Stimulated activated memory B cell treated with anti-CD40 and anti-IgM and Interleukin-4, amounts not matched to agents 10 μg/mL and 1 μg/mL and 100 μg/mL, for 72 hours (primary cell): ENCODE measurements around the gene USP40.

Experiments
- ATAC-seq: fragments of 150-1000 bp; cut with Tn5 transposase; 2 replicates; pipeline ENCODE4 v1.10.0; 2021
- H3K27ac Mint-ChIP-seq: one replicate; pipeline ENCODE4 v1.8.0; 2022; ENCODE audit warnings: mild to moderate bottlenecking, mixed read lengths
- H3K27me3 Mint-ChIP-seq: one replicate; pipeline ENCODE4 v1.8.0; 2022; ENCODE audit warnings: mixed read lengths
- H3K36me3 Mint-ChIP-seq: one replicate; pipeline ENCODE4 v1.8.0; 2022; ENCODE audit warnings: mixed read lengths
- H3K4me1 Mint-ChIP-seq: one replicate; pipeline ENCODE4 v1.8.0; 2022; ENCODE audit warnings: mixed read lengths
- H3K4me3 Mint-ChIP-seq: one replicate; pipeline ENCODE4 v1.8.0; 2022; ENCODE audit warnings: mild to moderate bottlenecking, moderate library complexity, mixed read lengths
- H3K9me3 Mint-ChIP-seq: one replicate; pipeline ENCODE4 v1.8.0; 2022; ENCODE audit warnings: mixed read lengths

Gene USP40

GRCh38 chr2:233453916-233454315, 112.7 kb downstream of the USP40 start:
- Mint-ChIP-seq H3K4me3 (no peak overlapping the region), H3K4me1 (no peaks in the 10 kb centered on the region), H3K27ac (no peak overlapping the region), H3K27me3 (no peaks in the 10 kb centered on the region), H3K36me3 (peaks cover 75% of the 10 kb centered on the region), H3K9me3 (no peaks in the 10 kb centered on the region)
- no peak for ATAC-seq

- H3K36me3 Mint-ChIP-seq: peaks cover 77% of the 10 kb centered on the region
- ATAC-seq: no peak
- no peak overlapping the region for H3K27ac Mint-ChIP-seq
These were observed 113.3 kb downstream of the USP40 start for GRCh38 chr2:233453111-233453915.

GRCh38 chr2:233451950-233452349, 114.6 kb downstream of the USP40 start:
- no peak for ATAC-seq
- no peak overlapping the region for H3K4me3 Mint-ChIP-seq
- H3K27ac Mint-ChIP-seq: no peak overlapping the region
- H3K27me3 Mint-ChIP-seq: no peaks in the 10 kb centered on the region
- H3K36me3 Mint-ChIP-seq: peaks cover 79% of the 10 kb centered on the region
- H3K9me3 Mint-ChIP-seq: no peaks in the 10 kb centered on the region
- no peaks in the 10 kb centered on the region for H3K4me1 Mint-ChIP-seq

More at GRCh38 chr2:233453111-233453915, 113.3 kb downstream of the USP40 start:
- Mint-ChIP-seq H3K27me3 (no peaks in the 10 kb centered on the region), H3K4me1 (no peaks in the 10 kb centered on the region), H3K9me3 (no peaks in the 10 kb centered on the region), H3K4me3 (no peak overlapping the region)

GRCh38 chr2:233450864-233451575, 115.6 kb downstream of the USP40 start:
- H3K4me1 Mint-ChIP-seq: no peaks in the 10 kb centered on the region
- H3K4me3 Mint-ChIP-seq: no peak overlapping the region
- no peak for ATAC-seq
- no peak overlapping the region for H3K27ac Mint-ChIP-seq
- H3K9me3 Mint-ChIP-seq: no peaks in the 10 kb centered on the region
- H3K27me3 Mint-ChIP-seq: no peaks in the 10 kb centered on the region
- H3K36me3 Mint-ChIP-seq: peaks cover 80% of the 10 kb centered on the region

- Mint-ChIP-seq H3K4me3 (no peak overlapping the region), H3K36me3 (peaks cover 80% of the 10 kb centered on the region), H3K27me3 (no peaks in the 10 kb centered on the region), H3K9me3 (no peaks in the 10 kb centered on the region), H3K4me1 (no peaks in the 10 kb centered on the region), H3K27ac (no peak overlapping the region)
- no peak for ATAC-seq
These were observed 116.4 kb downstream of the USP40 start for GRCh38 chr2:233449921-233450863.

- H3K27me3 Mint-ChIP-seq: no peaks in the 10 kb centered on the region
- no peak overlapping the region for H3K27ac Mint-ChIP-seq
- H3K4me1 Mint-ChIP-seq: peaks cover 8% of the 10 kb centered on the region
These were observed 117.3 kb downstream of the USP40 start for GRCh38 chr2:233449081-233449901.

GRCh38 chr2:233448575-233448974, 118.0 kb downstream of the USP40 start:
- ATAC-seq: no peak
- H3K4me3 Mint-ChIP-seq: no peak overlapping the region
- peaks cover 15% of the 10 kb centered on the region for H3K4me1 Mint-ChIP-seq
- H3K36me3 Mint-ChIP-seq: peaks cover 81% of the 10 kb centered on the region
- no peaks in the 10 kb centered on the region for H3K27me3 Mint-ChIP-seq
- H3K27ac Mint-ChIP-seq: no peak overlapping the region
- H3K9me3 Mint-ChIP-seq: no peaks in the 10 kb centered on the region

More at GRCh38 chr2:233449081-233449901, 117.3 kb downstream of the USP40 start:
- H3K4me3 Mint-ChIP-seq: no peak overlapping the region
- ATAC-seq: no peak
- peaks cover 81% of the 10 kb centered on the region for H3K36me3 Mint-ChIP-seq
- H3K9me3 Mint-ChIP-seq: no peaks in the 10 kb centered on the region

- no peaks in the 10 kb centered on the region for H3K27me3 Mint-ChIP-seq
- ATAC-seq: no peak
- H3K9me3 Mint-ChIP-seq: no peaks in the 10 kb centered on the region
- H3K36me3 Mint-ChIP-seq: peaks cover 81% of the 10 kb centered on the region
- H3K27ac Mint-ChIP-seq: no peak overlapping the region
- peaks cover 19% of the 10 kb centered on the region for H3K4me1 Mint-ChIP-seq
- H3K4me3 Mint-ChIP-seq: no peak overlapping the region
These were observed 118.4 kb downstream of the USP40 start for GRCh38 chr2:233448220-233448559.

- Mint-ChIP-seq H3K36me3 (peaks cover 84% of the 10 kb centered on the region), H3K27ac (no peak overlapping the region), H3K9me3 (no peaks in the 10 kb centered on the region), H3K4me3 (no peak overlapping the region), H3K27me3 (no peaks in the 10 kb centered on the region), H3K4me1 (peaks cover 21% of the 10 kb centered on the region)
- ATAC-seq: no peak
These were observed 118.9 kb downstream of the USP40 start for GRCh38 chr2:233447506-233448219.

GRCh38 chr2:233446606-233447305, 119.8 kb downstream of the USP40 start:
- Mint-ChIP-seq H3K27ac (no peak overlapping the region), H3K4me3 (no peak overlapping the region), H3K4me1 (peaks cover 26% of the 10 kb centered on the region), H3K9me3 (no peaks in the 10 kb centered on the region), H3K36me3 (peaks cover 85% of the 10 kb centered on the region), H3K27me3 (no peaks in the 10 kb centered on the region)
- ATAC-seq: no peak

GRCh38 chr2:233446121-233446520, 120.5 kb downstream of the USP40 start:
- H3K27ac Mint-ChIP-seq: no peak overlapping the region
- no peak overlapping the region for H3K4me3 Mint-ChIP-seq
- no peaks in the 10 kb centered on the region for H3K9me3 Mint-ChIP-seq
- H3K4me1 Mint-ChIP-seq: peaks cover 29% of the 10 kb centered on the region
- no peaks in the 10 kb centered on the region for H3K27me3 Mint-ChIP-seq
- H3K36me3 Mint-ChIP-seq: peaks cover 86% of the 10 kb centered on the region
- ATAC-seq: no peak

- H3K27ac Mint-ChIP-seq: peak overlapping the region; percentile 23
- H3K4me1 Mint-ChIP-seq: peaks cover 31% of the 10 kb centered on the region
- peaks cover 82% of the 10 kb centered on the region for H3K36me3 Mint-ChIP-seq
- no peak overlapping the region for H3K4me3 Mint-ChIP-seq
- H3K9me3 Mint-ChIP-seq: no peaks in the 10 kb centered on the region
- ATAC-seq: no peak
- H3K27me3 Mint-ChIP-seq: no peaks in the 10 kb centered on the region
These were observed 121.3 kb downstream of the USP40 start for GRCh38 chr2:233445152-233445830.

GRCh38 chr2:233444501-233444900, 122.1 kb downstream of the USP40 start:
- H3K27ac Mint-ChIP-seq: peak overlapping the region; percentile 23
- peaks cover 33% of the 10 kb centered on the region for H3K4me1 Mint-ChIP-seq
- H3K4me3 Mint-ChIP-seq: no peak overlapping the region
- no peak for ATAC-seq
- H3K9me3 Mint-ChIP-seq: no peaks in the 10 kb centered on the region
- H3K36me3 Mint-ChIP-seq: peaks cover 84% of the 10 kb centered on the region
- H3K27me3 Mint-ChIP-seq: no peaks in the 10 kb centered on the region
